Activated T-helper 1 cell treated with anti-CD3 and anti-CD28 coated beads, Interleukin-12 subunit alpha, Interleukin-12 subunit beta, Interleukin-2, Interleukin-4 antibody, amounts not matched to agents 30 ng/mL and 10 ng/mL and 1 ng/mL, durations not matched to agents 14 hours and 24 hours and 36 hours (primary cell): ENCODE results near the gene IZUMO4. TPM values are rescaled to one million over a fixed set of nuclear protein-coding genes. Genes with fewer than 3 reads are reported as not detected.

ENCODE experiments used
- DNase-seq: peaks from one replicate; pipeline ENCODE4 v3.0.0; 2021; ENCODE audit warnings: low spot score
- H3K27ac Mint-ChIP-seq: one replicate; pipeline ENCODE4 v1.8.0; 2021; ENCODE audit warnings: mild to moderate bottlenecking, mixed read lengths
- H3K27me3 Mint-ChIP-seq: one replicate; pipeline ENCODE4 v1.8.0; 2022; ENCODE audit warnings: mild to moderate bottlenecking, moderate library complexity, mixed read lengths; ENCODE audit not compliant: insufficient read depth
- H3K36me3 Mint-ChIP-seq: one replicate; pipeline ENCODE4 v1.8.0; 2021; ENCODE audit warnings: low read depth, mixed read lengths
- H3K4me1 Mint-ChIP-seq: one replicate; pipeline ENCODE4 v1.8.0; 2021; ENCODE audit warnings: low read depth, mixed read lengths
- H3K4me3 Mint-ChIP-seq: one replicate; pipeline ENCODE4 v1.8.0; 2021; ENCODE audit warnings: mild to moderate bottlenecking, moderate library complexity, mixed read lengths
- H3K9me3 Mint-ChIP-seq: one replicate; pipeline ENCODE4 v1.8.0; 2021; ENCODE audit warnings: mixed read lengths
- intact Hi-C: fragments of 100-400 bp; cut with micrococcal nuclease; formaldehyde crosslinking; loops from one replicate; pipeline ENCODE4 v1.15.1; 2024
- total RNA-seq: library from RNA; stranded (reverse); gene quantifications from 2 replicates; pipeline ENCODE4 v1.2.3, GENCODE V29; 2022

IZUMO4 gene
- total RNA-seq, 1 donor from 2014 or later: 7.1 TPM

- DNase-seq: no peak
- intact Hi-C loops: no loop called here
- H3K27me3 Mint-ChIP-seq: no peaks in the 10 kb centered on the region
- no peaks in the 10 kb centered on the region for H3K9me3 Mint-ChIP-seq
- H3K36me3 Mint-ChIP-seq: no peaks in the 10 kb centered on the region
- H3K27ac Mint-ChIP-seq: peak overlapping the region; percentile 63
- peaks cover 26% of the 10 kb centered on the region for H3K4me1 Mint-ChIP-seq
- H3K4me3 Mint-ChIP-seq: no peak overlapping the region
Measured at GRCh38 chr19:2053601-2054389, 42.9 kb upstream of the IZUMO4 start.

- Mint-ChIP-seq H3K36me3 (no peaks in the 10 kb centered on the region), H3K4me3 (peak overlapping the region; percentile 60), H3K4me1 (peaks cover 21% of the 10 kb centered on the region), H3K9me3 (no peaks in the 10 kb centered on the region), H3K27ac (peak overlapping the region; percentile 90), H3K27me3 (no peaks in the 10 kb centered on the region)
- intact Hi-C loops: no loop called here
- DNase-seq: no peak
Measured at GRCh38 chr19:2054763-2055162, 42.0 kb upstream of the IZUMO4 start.

- H3K4me3 Mint-ChIP-seq: peak overlapping the region; percentile 73
- intact Hi-C loops: no loop called here
- H3K36me3 Mint-ChIP-seq: no peaks in the 10 kb centered on the region
- H3K27me3 Mint-ChIP-seq: no peaks in the 10 kb centered on the region
- H3K27ac Mint-ChIP-seq: peak overlapping the region; percentile 84
- peaks cover 31% of the 10 kb centered on the region for H3K4me1 Mint-ChIP-seq
- no peak for DNase-seq
- H3K9me3 Mint-ChIP-seq: no peaks in the 10 kb centered on the region
Measured at GRCh38 chr19:2055931-2056836, 40.5 kb upstream of the IZUMO4 start.

GRCh38 chr19:2056837-2057192 lies 39.9 kb upstream of the IZUMO4 start:
- Mint-ChIP-seq H3K27me3 (no peaks in the 10 kb centered on the region), H3K9me3 (no peaks in the 10 kb centered on the region), H3K4me3 (peak overlapping the region; percentile 57), H3K27ac (peak overlapping the region; percentile 62), H3K4me1 (peaks cover 27% of the 10 kb centered on the region), H3K36me3 (no peaks in the 10 kb centered on the region)
- intact Hi-C loops: no loop called here
- DNase-seq: no peak

GRCh38 chr19:2057484-2058469 lies 38.9 kb upstream of the IZUMO4 start:
- H3K27ac Mint-ChIP-seq: peak overlapping the region; percentile 40
- H3K9me3 Mint-ChIP-seq: no peaks in the 10 kb centered on the region
- H3K4me3 Mint-ChIP-seq: peak overlapping the region; percentile 57
- intact Hi-C loops: no loop called here
- DNase-seq: no peak
- no peaks in the 10 kb centered on the region for H3K36me3 Mint-ChIP-seq
- no peaks in the 10 kb centered on the region for H3K27me3 Mint-ChIP-seq
- peaks cover 27% of the 10 kb centered on the region for H3K4me1 Mint-ChIP-seq

GRCh38 chr19:2058570-2059421 lies 37.9 kb upstream of the IZUMO4 start:
- no peak for DNase-seq
- Mint-ChIP-seq H3K27ac (peak overlapping the region; percentile 40), H3K9me3 (no peaks in the 10 kb centered on the region), H3K36me3 (no peaks in the 10 kb centered on the region), H3K4me3 (peak overlapping the region; percentile 23), H3K27me3 (no peaks in the 10 kb centered on the region), H3K4me1 (peaks cover 28% of the 10 kb centered on the region)
- intact Hi-C loops: no loop called here

GRCh38 chr19:2059422-2060201 lies 37.1 kb upstream of the IZUMO4 start:
- Mint-ChIP-seq H3K36me3 (no peaks in the 10 kb centered on the region), H3K27me3 (no peaks in the 10 kb centered on the region), H3K27ac (peak overlapping the region; percentile 99), H3K9me3 (no peaks in the 10 kb centered on the region), H3K4me3 (peak overlapping the region; percentile 95), H3K4me1 (peaks cover 28% of the 10 kb centered on the region)
- no peak for DNase-seq
- intact Hi-C loops: loop anchor here (1.0 to 2.0 kb wide), 2 partner anchors 26 to 163 kb away; no protein-coding TSS in a partner anchor

GRCh38 chr19:2060884-2061494 lies 35.7 kb upstream of the IZUMO4 start:
- intact Hi-C loops: loop anchor here (1.0 to 2.0 kb wide), 6 partner anchors 10 to 164 kb away; partner anchors contain the start of genes IZUMO4, MKNK2 and MOB3A
- H3K9me3 Mint-ChIP-seq: no peaks in the 10 kb centered on the region
- no peak for DNase-seq
- peak overlapping the region; percentile 99 for H3K27ac Mint-ChIP-seq
- peak overlapping the region; percentile 95 for H3K4me3 Mint-ChIP-seq
- no peaks in the 10 kb centered on the region for H3K36me3 Mint-ChIP-seq
- H3K4me1 Mint-ChIP-seq: peaks cover 17% of the 10 kb centered on the region
- no peaks in the 10 kb centered on the region for H3K27me3 Mint-ChIP-seq

GRCh38 chr19:2061495-2062388 lies 35.0 kb upstream of the IZUMO4 start:
- intact Hi-C loops: loop anchor here (1.0 to 2.0 kb wide), 5 partner anchors 10 to 165 kb away; partner anchors contain the start of genes IZUMO4, MKNK2 and MOB3A
- peak overlapping the region; percentile 92 for H3K27ac Mint-ChIP-seq
- H3K27me3 Mint-ChIP-seq: no peaks in the 10 kb centered on the region
- peak; percentile 99 for DNase-seq
- no peaks in the 10 kb centered on the region for H3K36me3 Mint-ChIP-seq
- H3K9me3 Mint-ChIP-seq: no peaks in the 10 kb centered on the region
- peak overlapping the region; percentile 89 for H3K4me3 Mint-ChIP-seq
- H3K4me1 Mint-ChIP-seq: peaks cover 17% of the 10 kb centered on the region

GRCh38 chr19:2062389-2062729 lies 34.4 kb upstream of the IZUMO4 start:
- peaks cover 17% of the 10 kb centered on the region for H3K4me1 Mint-ChIP-seq
- H3K9me3 Mint-ChIP-seq: no peaks in the 10 kb centered on the region
- intact Hi-C loops: no loop called here
- H3K36me3 Mint-ChIP-seq: no peaks in the 10 kb centered on the region
- no peak for DNase-seq
- no peaks in the 10 kb centered on the region for H3K27me3 Mint-ChIP-seq
- H3K4me3 Mint-ChIP-seq: peak overlapping the region; percentile 89
- H3K27ac Mint-ChIP-seq: peak overlapping the region; percentile 92
